ENCODE measurements around the gene C5orf63. TPM values are rescaled to one million over a fixed set of nuclear protein-coding genes. Genes with fewer than 3 reads are reported as not detected.
"Not testable (repeated sequence)": the region's sequence is repeated elsewhere in the genome, so short reads cannot be mapped to it uniquely, and the experiment has no call there.

Gene C5orf63
- polyA plus RNA-seq, 1 donor: 6.0 TPM

DNA sequence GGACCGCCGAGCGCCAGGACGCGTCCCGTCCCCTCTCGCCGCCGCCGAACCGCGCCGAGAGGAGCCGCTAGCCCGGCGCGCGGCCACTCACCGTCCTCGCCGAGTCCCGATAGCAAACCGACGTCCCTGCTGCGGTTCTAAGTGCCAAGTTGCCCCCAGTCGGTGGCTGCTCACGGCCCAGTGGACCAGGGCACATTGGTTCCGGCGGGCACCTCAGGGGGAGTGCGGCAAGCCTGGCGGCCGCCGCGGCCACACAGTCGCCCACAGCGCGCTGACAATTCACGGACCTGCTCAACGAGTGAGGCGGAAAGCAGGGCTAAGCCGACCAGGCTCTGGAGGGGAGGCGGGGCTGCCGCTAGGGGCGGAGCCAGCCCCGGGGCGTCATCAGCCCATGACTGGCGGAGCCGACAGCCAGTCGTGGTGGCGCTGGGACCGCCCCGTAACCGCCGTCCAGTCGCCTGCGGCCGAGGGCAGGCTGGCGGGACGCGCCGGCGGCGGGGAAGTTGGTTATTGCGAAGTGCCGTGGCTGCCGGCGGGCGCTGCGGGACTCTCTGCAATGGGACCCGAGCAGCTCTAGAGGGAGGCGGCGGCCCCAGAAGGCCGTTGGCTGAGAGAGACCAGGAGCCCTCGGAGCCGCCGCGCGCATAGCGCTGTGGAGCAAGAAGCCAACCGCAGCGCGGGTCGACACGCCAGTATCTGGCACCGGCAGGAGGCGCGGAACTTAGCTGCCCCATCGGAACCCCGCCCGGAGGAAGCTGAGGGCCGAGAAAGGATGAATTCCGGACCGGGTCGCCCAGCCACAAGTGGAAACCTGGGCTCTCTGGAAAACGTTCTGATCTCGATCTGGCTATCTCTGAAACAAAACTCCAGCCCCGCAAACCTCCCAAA lies 42.8 kb downstream of the C5orf63 start, which contains the start of gene MARCHF3:
Gene MARCHF3, minus strand, starts transcription at position 300 of the 888 bp plus-strand sequence. CDS start 112,387 bp downstream, outside the sequence.
- DNase-seq: peak; percentile 96

DNA sequence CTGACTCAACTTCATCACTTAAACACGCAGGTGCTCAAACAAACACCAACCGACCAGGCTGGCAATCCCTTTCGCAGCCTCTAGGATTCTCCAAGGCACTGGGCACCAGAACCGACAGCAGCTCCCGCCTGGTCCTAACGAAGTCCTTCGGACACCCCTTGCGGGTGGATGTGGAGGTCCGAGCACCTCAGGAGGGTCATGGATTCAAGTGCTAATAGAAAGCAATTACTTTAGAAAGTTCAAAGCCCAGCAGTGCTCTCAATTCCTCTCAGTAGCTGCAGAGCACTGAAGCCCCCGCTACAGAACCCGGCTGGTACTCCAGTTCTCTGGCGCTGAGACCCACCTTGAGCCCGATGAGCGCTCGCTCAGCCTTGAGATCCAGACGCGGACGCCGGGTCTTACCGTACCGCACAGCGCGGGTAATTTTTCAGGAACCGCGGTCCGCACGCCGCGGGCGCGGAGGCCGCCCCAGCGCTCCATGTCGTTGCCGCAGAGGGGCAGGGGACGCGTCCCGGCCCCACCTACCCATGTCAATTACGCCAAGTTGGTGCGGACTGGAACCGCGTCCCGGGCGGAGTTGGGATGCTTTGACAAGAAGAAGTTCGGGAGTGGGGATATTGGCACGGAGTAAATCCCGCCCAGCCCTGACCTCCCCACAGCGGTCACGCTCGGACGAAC lies 43.6 kb downstream of the C5orf63 start:
- DNase-seq: no peak

DNA sequence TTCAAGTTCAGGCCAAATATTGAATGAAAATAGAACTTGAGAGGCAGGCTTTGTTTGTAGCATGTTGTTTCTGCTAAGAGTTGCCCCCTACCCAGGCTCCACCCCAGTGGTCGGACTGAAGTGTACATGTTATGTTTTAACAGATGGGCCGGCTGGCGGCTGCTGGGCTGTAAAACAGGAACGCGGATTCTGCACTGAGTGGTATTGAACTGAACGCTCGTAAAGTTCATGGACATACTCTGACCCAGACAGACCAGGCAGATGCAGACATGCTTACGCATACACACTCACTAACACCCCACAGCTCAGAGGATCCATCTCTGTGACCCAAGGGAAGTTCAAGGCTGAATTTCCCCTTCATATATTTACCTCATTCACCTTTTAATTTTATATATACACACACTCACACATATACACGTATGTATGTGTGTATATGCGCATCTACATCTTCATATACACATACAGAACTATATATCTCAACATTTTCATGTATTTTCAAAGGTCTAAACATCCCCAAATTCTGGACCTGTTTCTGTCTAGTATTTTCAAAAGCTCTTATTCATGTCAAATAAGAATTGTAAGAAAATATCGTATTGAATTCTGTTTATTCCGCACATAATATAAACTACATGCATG lies 44.4 kb downstream of the C5orf63 start:
- no peak for DNase-seq

- no peak for DNase-seq
These were observed 45.8 kb downstream of the C5orf63 start for GRCh38 chr5:127027539-127027938.

- DNase-seq: no peak
These were observed 47.1 kb downstream of the C5orf63 start for GRCh38 chr5:127026166-127026565.

DNA sequence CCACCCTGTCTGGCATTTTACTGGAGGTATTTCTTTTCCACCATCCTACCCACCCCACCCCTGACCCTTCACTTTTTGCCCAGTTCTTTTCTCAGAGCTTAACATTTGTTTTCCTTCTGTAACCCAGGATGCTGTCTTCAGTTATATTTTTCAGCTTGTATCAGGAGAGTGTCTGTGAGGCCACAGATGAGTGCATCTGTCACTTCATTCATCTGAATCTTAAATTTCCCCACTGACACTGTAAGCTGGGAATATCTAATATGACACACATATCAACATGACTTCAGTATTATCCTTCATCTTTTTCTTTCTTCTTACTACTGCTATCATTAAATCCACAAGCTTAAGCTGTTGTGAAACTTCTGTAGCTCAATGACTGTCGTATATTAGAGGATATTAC lies 47.8 kb downstream of the C5orf63 start:
- DNase-seq: no peak

- no peak for DNase-seq
These were observed 48.5 kb downstream of the C5orf63 start for GRCh38 chr5:127024821-127025220.

DNA sequence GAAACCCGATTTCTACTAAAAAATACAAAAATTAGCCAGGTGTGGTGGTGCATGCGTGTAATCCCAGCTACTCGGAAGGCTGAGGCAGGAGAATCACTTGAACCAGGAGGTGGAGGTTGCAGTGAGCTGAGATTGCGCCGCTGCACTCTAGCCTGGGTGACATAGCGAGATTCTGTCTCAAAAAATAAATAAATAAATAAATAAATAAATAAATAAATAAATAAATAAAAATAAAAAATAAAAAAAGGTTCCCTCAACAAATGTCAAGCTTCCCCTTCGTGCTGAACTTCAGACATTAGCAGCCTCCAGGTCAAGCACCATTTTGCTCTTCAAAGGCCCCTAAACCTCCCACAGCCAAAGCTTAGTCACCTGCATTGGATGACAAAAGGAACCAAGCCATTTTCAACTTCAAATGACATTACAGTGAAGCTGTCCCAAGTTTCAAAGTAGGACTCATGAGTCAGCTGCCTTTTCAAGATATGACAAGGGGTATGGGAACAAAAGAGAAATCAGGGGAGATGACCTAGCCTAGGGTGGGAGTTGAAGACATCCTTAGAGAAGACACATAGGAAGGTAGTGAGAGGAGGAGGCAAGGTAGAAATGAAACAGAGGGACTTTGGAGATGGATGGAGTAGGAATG lies 49.6 kb downstream of the C5orf63 start:
- DNase-seq: not testable (repeated sequence)

- DNase-seq: no peak
These were observed 50.5 kb downstream of the C5orf63 start for GRCh38 chr5:127022846-127023245.

DNA sequence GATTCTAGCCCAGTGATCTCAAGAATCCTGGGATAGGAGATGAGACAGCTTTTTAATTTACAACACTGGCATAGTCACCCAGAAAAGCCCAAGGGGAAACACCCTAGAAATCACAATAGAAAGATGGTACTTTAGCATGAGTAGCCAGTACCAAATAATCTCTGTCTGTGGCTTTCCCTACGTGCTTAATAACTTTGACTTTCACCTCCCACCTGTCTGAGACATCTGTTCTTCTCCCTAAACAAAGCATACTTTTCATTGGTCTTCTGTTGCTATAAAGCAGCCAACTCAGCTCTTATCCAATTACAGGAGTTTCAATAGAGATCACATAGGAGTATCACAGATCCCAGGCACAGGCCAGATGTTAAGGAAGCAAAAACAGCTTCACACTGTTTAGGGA lies 53.4 kb downstream of the C5orf63 start:
- no peak for DNase-seq

- not testable (repeated sequence) for DNase-seq
These were observed 56.6 kb downstream of the C5orf63 start for GRCh38 chr5:127016722-127017121.

DNA sequence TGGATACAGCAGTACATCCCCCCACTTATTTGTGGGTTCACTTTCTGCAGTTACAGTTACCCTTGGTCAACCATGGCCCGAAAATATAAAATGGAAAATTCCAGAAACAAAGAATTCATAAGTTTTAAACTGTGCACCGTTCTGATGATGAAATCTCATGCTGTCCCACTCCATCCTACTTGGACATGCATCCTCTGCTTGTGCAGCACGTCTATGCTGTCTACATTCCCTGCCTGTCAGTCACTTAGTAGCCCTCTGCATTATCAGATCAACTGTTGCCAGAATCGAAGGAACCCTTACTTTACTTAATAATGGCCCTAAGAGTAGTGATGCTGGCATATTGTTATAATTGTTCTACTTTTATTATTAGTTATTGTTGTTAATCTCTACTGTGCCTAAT lies 57.6 kb downstream of the C5orf63 start:
- no peak for DNase-seq

DNA sequence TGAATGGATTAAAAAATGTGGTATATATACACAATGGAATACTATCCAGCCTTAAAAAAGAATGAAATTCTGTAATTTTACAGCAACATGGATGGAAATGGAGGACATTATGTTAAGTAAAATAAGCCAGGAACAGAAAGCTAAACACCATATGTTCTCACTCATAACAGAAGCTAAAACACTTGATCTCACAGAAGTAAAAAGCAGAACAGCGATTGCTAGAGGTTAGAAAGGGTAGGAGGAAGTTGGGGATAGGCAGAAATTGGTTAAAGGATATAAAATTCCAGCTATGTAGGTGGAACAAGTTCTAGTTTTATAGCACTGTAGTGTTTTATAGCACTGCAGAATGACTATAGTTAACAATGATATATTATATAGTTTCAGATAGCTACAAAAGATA lies 58.7 kb downstream of the C5orf63 start:
- no peak for DNase-seq

DNA sequence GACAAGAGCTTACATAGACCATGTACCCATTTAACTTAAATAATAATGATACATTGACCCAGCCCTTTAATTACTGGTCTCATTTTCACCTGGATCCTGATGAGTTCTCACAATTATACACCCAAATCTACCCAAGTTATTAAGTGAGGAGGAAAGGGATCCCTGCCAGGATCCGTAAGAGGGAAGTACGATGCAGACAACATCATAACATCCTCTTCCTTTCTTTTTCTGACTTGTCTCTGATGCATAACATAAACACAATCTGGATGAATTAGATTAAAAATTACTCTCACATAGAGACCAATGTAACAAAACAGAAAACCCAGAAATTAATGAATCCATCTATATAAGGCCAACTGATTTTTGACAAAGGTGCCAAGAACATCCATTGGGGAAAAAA lies 59.9 kb downstream of the C5orf63 start:
- DNase-seq: no peak

- DNase-seq: no peak
These were observed 60.4 kb downstream of the C5orf63 start for GRCh38 chr5:127012916-127013315.

DNA sequence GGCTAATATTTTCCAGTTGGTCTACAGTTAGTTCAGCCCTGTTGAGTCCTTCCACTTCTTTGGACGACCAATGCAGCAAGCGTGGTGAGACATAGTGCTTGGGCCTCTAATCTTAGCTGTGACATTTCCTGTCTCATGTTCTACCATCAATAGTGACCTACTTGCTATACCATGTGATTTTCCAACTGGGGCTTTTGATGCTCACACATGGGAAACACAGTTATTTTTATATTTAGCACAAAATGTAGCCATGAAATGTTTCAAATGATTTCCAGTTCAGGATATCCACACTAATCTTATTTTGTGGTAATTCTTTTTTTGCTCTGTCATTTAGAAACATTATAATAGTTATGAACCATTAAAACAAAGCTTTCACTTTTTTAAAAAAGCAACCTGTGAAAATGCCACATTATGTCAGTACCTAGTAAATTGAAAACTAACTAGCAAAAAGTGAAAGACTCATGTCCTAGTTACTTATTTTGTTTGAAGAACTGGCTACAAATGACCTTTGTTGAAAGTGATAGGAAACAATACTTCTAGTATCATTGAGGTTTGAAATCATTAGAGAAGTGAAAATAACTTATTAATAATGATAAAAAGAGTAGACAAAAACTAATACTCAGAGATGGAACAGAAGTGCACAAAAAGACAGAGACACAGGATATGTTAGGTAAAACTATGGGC lies 61.2 kb downstream of the C5orf63 start:
- DNase-seq: no peak

DNA sequence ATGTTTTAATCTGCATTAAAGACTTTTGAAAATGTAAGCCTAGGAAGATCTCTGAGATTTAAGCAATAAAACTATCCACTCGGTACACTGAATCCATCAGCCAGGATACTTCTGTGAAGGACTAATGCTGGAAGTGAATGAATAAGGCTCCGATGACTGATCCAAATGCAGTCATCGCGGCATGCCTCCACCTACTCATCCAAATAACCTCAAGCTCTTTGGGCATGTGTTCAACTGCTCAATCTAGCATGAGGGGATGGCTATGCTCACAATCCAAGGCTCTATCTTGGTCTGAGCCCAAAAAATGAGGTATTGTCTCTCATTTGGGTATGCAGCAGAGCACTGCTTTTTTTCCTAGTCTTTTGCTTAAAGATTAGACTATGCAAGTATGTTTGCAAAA lies 62.1 kb downstream of the C5orf63 start:
- DNase-seq: peak; percentile 58

GRCh38 chr5:127010362-127010761 lies 62.9 kb downstream of the C5orf63 start:
- no peak for DNase-seq

- no peak for DNase-seq
These were observed 63.5 kb downstream of the C5orf63 start for GRCh38 chr5:127009784-127010183.

GRCh38 chr5:127008300-127008975 lies 64.9 kb downstream of the C5orf63 start:
- DNase-seq: no peak

DNA sequence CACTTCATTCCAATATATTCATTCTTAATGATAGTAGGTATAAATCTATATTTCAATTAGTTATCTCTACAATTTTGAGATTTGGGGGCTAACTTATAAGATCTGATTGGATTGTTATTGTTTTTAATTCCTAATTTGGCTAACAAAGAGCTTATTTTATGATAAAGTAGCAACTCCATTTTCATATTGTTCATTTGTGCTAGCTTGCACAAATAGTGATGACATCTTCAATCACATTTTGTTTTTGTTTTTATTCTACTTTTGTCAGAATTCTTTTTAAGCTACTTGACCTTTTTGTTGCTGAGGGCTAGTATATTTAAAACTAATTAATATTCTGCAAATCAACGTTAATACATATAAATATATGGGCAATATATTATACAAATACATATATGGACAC lies 65.8 kb downstream of the C5orf63 start:
- no peak for DNase-seq

DNA sequence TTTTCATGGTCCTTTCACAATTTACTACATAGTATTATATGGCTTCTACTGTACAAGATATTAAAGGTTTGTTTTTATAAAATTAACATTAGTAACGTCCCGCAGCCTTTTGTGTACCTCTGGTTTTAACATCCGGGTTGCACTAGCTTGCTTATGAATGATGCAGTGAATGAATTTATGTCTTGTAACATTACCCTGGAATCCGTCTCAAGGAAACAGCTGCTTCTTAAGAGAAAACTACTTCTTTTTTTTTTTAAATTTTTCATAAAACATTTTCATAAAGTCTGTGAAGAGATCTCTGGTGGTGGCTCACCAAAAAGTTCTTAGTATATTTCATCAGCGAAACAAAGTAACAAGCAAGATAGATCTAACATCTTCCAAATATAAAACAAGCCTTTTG lies 66.6 kb downstream of the C5orf63 start:
- DNase-seq: no peak

All from hindlimb muscle (tissue), 1 donor.